Activated naive CD4-positive, alpha-beta T cell treated with anti-CD3 and anti-CD28 coated beads, Interleukin-2, amount 10 ng/mL, durations not matched to agents 7 days and 5 days (primary cell): Measurements from ENCODE around the gene PSME2.
A peak's percentile ranks its signal among the peaks of the same experiment; 100 is the strongest.
"Not testable (repeated sequence)": the region's sequence is repeated elsewhere in the genome, so short reads cannot be mapped to it uniquely, and the experiment has no call there.

ENCODE experiments used
- CTCF ChIA-PET: fragments of 350-600 bp; sonication (Branson Sonifier 250); formaldehyde crosslinking; loops from one replicate; lab custom pipeline; 2021; ENCODE audit warnings: antibody characterized with exemption; lab: Charles Lee
- DNase-seq: peaks from one replicate; pipeline ENCODE4 v3.0.0-alpha.2; 2020
- H3K27ac Mint-ChIP-seq: one replicate; pipeline ENCODE4 v1.8.0; 2021; ENCODE audit warnings: mild to moderate bottlenecking, moderate library complexity, mixed read lengths
- H3K27me3 Mint-ChIP-seq: one replicate; pipeline ENCODE4 v1.8.0; 2021; ENCODE audit warnings: mild to moderate bottlenecking, mixed read lengths
- H3K36me3 Mint-ChIP-seq: one replicate; pipeline ENCODE4 v1.8.0; 2021; ENCODE audit warnings: mixed read lengths
- H3K4me1 Mint-ChIP-seq: one replicate; pipeline ENCODE4 v1.8.0; 2021; ENCODE audit warnings: mixed read lengths
- H3K4me3 Mint-ChIP-seq: one replicate; pipeline ENCODE4 v1.8.0; 2021; ENCODE audit warnings: mild to moderate bottlenecking, moderate library complexity, mixed read lengths
- H3K9me3 Mint-ChIP-seq: one replicate; pipeline ENCODE4 v1.8.0; 2021; ENCODE audit warnings: mixed read lengths

The PSME2 gene

GRCh38 chr14:24115422-24116127 lies 30.8 kb downstream of the PSME2 start:
- peak overlapping the region; percentile 99 for H3K27ac Mint-ChIP-seq
- H3K4me3 Mint-ChIP-seq = peak overlapping the region; percentile 87
- H3K9me3 Mint-ChIP-seq = no peaks in the 10 kb centered on the region
- peaks cover 34% of the 10 kb centered on the region for H3K4me1 Mint-ChIP-seq
- CTCF ChIA-PET = interaction anchor here (1.0 to 2.5 kb wide), 11 partner anchors 11 to 193 kb away, joined by 3 to 9 read pairs (median 4); partner anchors contain the start of genes CIDEB, IRF9 and PSME1
- no peaks in the 10 kb centered on the region for H3K27me3 Mint-ChIP-seq
- H3K36me3 Mint-ChIP-seq = peaks cover 51% of the 10 kb centered on the region
- no peak for DNase-seq

GRCh38 chr14:24114532-24115421 lies 31.6 kb downstream of the PSME2 start, which contains the start of the genes DCAF11 and NRL:
DCAF11 (plus strand) TSS chr14:24114777; CDS start chr14:24115595, 818 bp downstream.
NRL (minus strand) TSS chr14:24114949; CDS start chr14:24082848, 32,101 bp downstream.
- H3K27ac Mint-ChIP-seq = peak within 1 kb of the TSS; percentile 99

GRCh38 chr14:24113801-24114531 lies 32.4 kb downstream of the PSME2 start:
- Mint-ChIP-seq H3K9me3 (no peaks in the 10 kb centered on the region), H3K27ac (peak overlapping the region; percentile 99), H3K36me3 (peaks cover 40% of the 10 kb centered on the region), H3K4me1 (peaks cover 42% of the 10 kb centered on the region), H3K27me3 (no peaks in the 10 kb centered on the region), H3K4me3 (peak overlapping the region; percentile 87)
- DNase-seq = peak; percentile 89
- CTCF ChIA-PET = interaction anchor here (0.7 to 2.5 kb wide), 11 partner anchors 9 to 129 kb away, joined by 3 to 9 read pairs (median 4); partner anchors contain the start of genes IRF9, PSME1, RNF31 and TINF2

More at GRCh38 chr14:24114532-24115421, 31.6 kb downstream of the PSME2 start, which contains the start of the genes DCAF11 and NRL:
- Mint-ChIP-seq H3K36me3 (peaks cover 48% of the 10 kb centered on the region), H3K27me3 (no peaks in the 10 kb centered on the region), H3K4me3 (peak within 1 kb of the TSS; percentile 87), H3K9me3 (no peaks in the 10 kb centered on the region), H3K4me1 (peaks cover 36% of the 10 kb centered on the region)
- CTCF ChIA-PET = interaction anchor here (0.9 to 2.5 kb wide), 14 partner anchors 10 to 194 kb away, joined by 3 to 9 read pairs (median 4); partner anchors contain the start of genes CIDEB, IRF9, PSME1 and RNF31
- DNase-seq = peak; percentile 99

GRCh38 chr14:24113379-24113800 lies 33.0 kb downstream of the PSME2 start:
- CTCF ChIA-PET = interaction anchor here (0.7 to 2.2 kb wide), 6 partner anchors 18 to 129 kb away, joined by 3 to 9 read pairs (median 5); partner anchors contain the start of genes IRF9, RNF31 and TINF2
- Mint-ChIP-seq H3K4me3 (peak overlapping the region; percentile 87), H3K27me3 (no peaks in the 10 kb centered on the region), H3K9me3 (no peaks in the 10 kb centered on the region), H3K27ac (peak overlapping the region; percentile 99), H3K4me1 (peaks cover 46% of the 10 kb centered on the region), H3K36me3 (peaks cover 34% of the 10 kb centered on the region)
- DNase-seq = no peak

GRCh38 chr14:24110523-24110922 lies 35.9 kb downstream of the PSME2 start:
- no peak overlapping the region for H3K4me3 Mint-ChIP-seq
- no peaks in the 10 kb centered on the region for H3K27me3 Mint-ChIP-seq
- CTCF ChIA-PET = interaction anchor here (0.6 to 9.2 kb wide), 9 partner anchors 17 to 321 kb away, joined by 3 to 187 read pairs (median 7); partner anchors contain the start of genes CIDEB, IRF9 and PCK2
- no peaks in the 10 kb centered on the region for H3K9me3 Mint-ChIP-seq
- DNase-seq = no peak
- peaks cover 42% of the 10 kb centered on the region for H3K4me1 Mint-ChIP-seq
- no peak overlapping the region for H3K27ac Mint-ChIP-seq
- peaks cover 7% of the 10 kb centered on the region for H3K36me3 Mint-ChIP-seq

- CTCF ChIA-PET = interaction anchor here (0.6 to 9.2 kb wide), 11 partner anchors 17 to 321 kb away, joined by 3 to 187 read pairs (median 6); partner anchors contain the start of genes CIDEB, IRF9 and PCK2
- H3K27ac Mint-ChIP-seq = no peak overlapping the region
- no peak for DNase-seq
- no peaks in the 10 kb centered on the region for H3K9me3 Mint-ChIP-seq
- H3K27me3 Mint-ChIP-seq = no peaks in the 10 kb centered on the region
- H3K36me3 Mint-ChIP-seq = peaks cover 5% of the 10 kb centered on the region
- no peak overlapping the region for H3K4me3 Mint-ChIP-seq
- H3K4me1 Mint-ChIP-seq = peaks cover 37% of the 10 kb centered on the region
Observed at GRCh38 chr14:24110060-24110459, 36.4 kb downstream of the PSME2 start.

GRCh38 chr14:24108336-24108874 lies 38.0 kb downstream of the PSME2 start:
- H3K27me3 Mint-ChIP-seq = no peaks in the 10 kb centered on the region
- DNase-seq = no peak
- no peak overlapping the region for H3K4me3 Mint-ChIP-seq
- peaks cover 37% of the 10 kb centered on the region for H3K4me1 Mint-ChIP-seq
- H3K36me3 Mint-ChIP-seq = peaks cover 17% of the 10 kb centered on the region
- CTCF ChIA-PET = interaction anchor here (0.6 to 9.2 kb wide), 31 partner anchors 11 to 477 kb away, joined by 3 to 187 read pairs (median 4); partner anchors contain the start of genes CARMIL3, CHMP4A, IRF9 and PCK2
- peak overlapping the region; percentile 97 for H3K27ac Mint-ChIP-seq
- H3K9me3 Mint-ChIP-seq = no peaks in the 10 kb centered on the region

GRCh38 chr14:24106672-24107271 lies 39.6 kb downstream of the PSME2 start:
- CTCF ChIA-PET = interaction anchor here (1.1 to 9.2 kb wide), 5 partner anchors 13 to 54 kb away, joined by 4 to 187 read pairs (median 41); partner anchors contain the start of genes IRF9 and PCK2
- H3K27me3 Mint-ChIP-seq = no peaks in the 10 kb centered on the region

GRCh38 chr14:24105609-24106239 lies 40.7 kb downstream of the PSME2 start:
- peaks cover 34% of the 10 kb centered on the region for H3K36me3 Mint-ChIP-seq
- H3K27ac Mint-ChIP-seq, H3K4me3 Mint-ChIP-seq, DNase-seq, H3K27me3 Mint-ChIP-seq, H3K9me3 Mint-ChIP-seq: not testable (repeated sequence)
- H3K4me1 Mint-ChIP-seq = peaks cover 34% of the 10 kb centered on the region
- CTCF ChIA-PET = interaction anchor here (0.9 to 9.2 kb wide), 5 partner anchors 9 to 68 kb away, joined by 3 to 187 read pairs (median 4); partner anchors contain the start of genes DCAF11, IRF9, NRL and PCK2

More at GRCh38 chr14:24106672-24107271, 39.6 kb downstream of the PSME2 start:
- Mint-ChIP-seq H3K27ac (no peak overlapping the region), H3K4me1 (peaks cover 35% of the 10 kb centered on the region), H3K4me3 (no peak overlapping the region), H3K9me3 (no peaks in the 10 kb centered on the region), H3K36me3 (peaks cover 29% of the 10 kb centered on the region)
- no peak for DNase-seq

- Mint-ChIP-seq H3K27ac (no peak overlapping the region), H3K9me3 (no peaks in the 10 kb centered on the region), H3K4me1 (peaks cover 19% of the 10 kb centered on the region), H3K27me3 (no peaks in the 10 kb centered on the region), H3K36me3 (peaks cover 50% of the 10 kb centered on the region), H3K4me3 (no peak overlapping the region)
- DNase-seq = no peak
- CTCF ChIA-PET = interaction anchor here (9.2 kb wide), 1 partner anchor 10 kb away, joined by 187 read pairs; the partner anchor contains the start of gene PCK2
Observed at GRCh38 chr14:24103451-24103850, 43.0 kb downstream of the PSME2 start.

- Mint-ChIP-seq H3K4me3 (no peak overlapping the region), H3K27ac (no peak overlapping the region), H3K27me3 (no peaks in the 10 kb centered on the region), H3K4me1 (peaks cover 12% of the 10 kb centered on the region), H3K36me3 (peaks cover 54% of the 10 kb centered on the region), H3K9me3 (no peaks in the 10 kb centered on the region)
- CTCF ChIA-PET = interaction anchor here (1.3 to 9.2 kb wide), 3 partner anchors 9 to 44 kb away, joined by 6 to 187 read pairs (median 14); partner anchors contain the start of gene PCK2
- no peak for DNase-seq
Observed at GRCh38 chr14:24102357-24103048, 43.9 kb downstream of the PSME2 start.
